Measurements from ENCODE around the gene ERICH4.
A peak's percentile ranks its signal among the peaks of the same experiment; 100 is the strongest.

ERICH4 gene

GRCh38 chr19:41426952-41427646 lies 15.9 kb upstream of the ERICH4 start, which contains the start of gene B3GNT8:
Gene B3GNT8, minus strand, starts transcription at chr19:41427374. Its CDS starts 596 bp downstream, at chr19:41426778.
- in situ Hi-C loops (cut with HindIII; ENCODE audit: low sequenced_read_pairs) = no loop called here
- peak within 1 kb of the TSS; percentile 37 for H3K4me3 ChIP-seq (ENCODE audit: low read depth, low read length)
- TF ChIP-seq CTCF (IDR thresholded peaks at IDR 0.05; ENCODE audit: low read depth, low read length, missing control alignments) = no peak
- no peak for DNase-seq (ENCODE audit: low read depth)

GRCh38 chr19:41427647-41428480 lies 15.1 kb upstream of the ERICH4 start:
- in situ Hi-C loops (cut with HindIII; ENCODE audit: low sequenced_read_pairs) = no loop called here
- no peak for DNase-seq (ENCODE audit: low read depth)
- H3K4me3 ChIP-seq (ENCODE audit: low read depth, low read length) = peak overlapping the region; percentile 37
- TF ChIP-seq CTCF (IDR thresholded peaks at IDR 0.05; ENCODE audit: low read depth, low read length, missing control alignments) = no peak

GRCh38 chr19:41428481-41428859 lies 14.5 kb upstream of the ERICH4 start:
- no peak overlapping the region for H3K4me3 ChIP-seq (ENCODE audit: low read depth, low read length)
- TF ChIP-seq CTCF (IDR thresholded peaks at IDR 0.05; ENCODE audit: low read depth, low read length, missing control alignments) = no peak
- DNase-seq (ENCODE audit: low read depth) = no peak
- in situ Hi-C loops (cut with HindIII; ENCODE audit: low sequenced_read_pairs) = no loop called here

GRCh38 chr19:41430922-41431321 lies 12.0 kb upstream of the ERICH4 start:
- in situ Hi-C loops (cut with HindIII; ENCODE audit: low sequenced_read_pairs) = no loop called here
- no peak for TF ChIP-seq CTCF (IDR thresholded peaks at IDR 0.05; ENCODE audit: low read depth, low read length, missing control alignments)
- H3K4me3 ChIP-seq (ENCODE audit: low read depth, low read length) = no peak overlapping the region
- no peak for DNase-seq (ENCODE audit: low read depth)

GRCh38 chr19:41431426-41432386 lies 11.2 kb upstream of the ERICH4 start:
- H3K4me3 ChIP-seq (ENCODE audit: low read depth, low read length) = no peak overlapping the region
- TF ChIP-seq CTCF (IDR thresholded peaks at IDR 0.05; ENCODE audit: low read depth, low read length, missing control alignments) = peak; percentile 47
- no peak for DNase-seq (ENCODE audit: low read depth)
- in situ Hi-C loops (cut with HindIII; ENCODE audit: low sequenced_read_pairs) = no loop called here

GRCh38 chr19:41433171-41433570 lies 9.8 kb upstream of the ERICH4 start:
- H3K4me3 ChIP-seq (ENCODE audit: low read depth, low read length) = no peak overlapping the region
- in situ Hi-C loops (cut with HindIII; ENCODE audit: low sequenced_read_pairs) = no loop called here
- no peak for TF ChIP-seq CTCF (IDR thresholded peaks at IDR 0.05; ENCODE audit: low read depth, low read length, missing control alignments)

More at GRCh38 chr19:41433171-41433570, 9.8 kb upstream of the ERICH4 start:
- DNase-seq (ENCODE audit: low read depth) = no peak
